ENCODE measurements around the gene BMPR1B.

The BMPR1B gene

GRCh38 chr4:94887027-94887426, 129.3 kb downstream of the BMPR1B start:
- no peaks in the 10 kb centered on the region for H3K27me3 ChIP-seq (ENCODE audit: low read depth, low read length)
- peaks cover 0 to 6% of the 10 kb centered on the region in 2 donors for H3K9me3 ChIP-seq (ENCODE audit: control insufficient read depth in 1 of 2, low read length in 2 of 2)
- H3K4me3 ChIP-seq (ENCODE audit: low read depth in 1 of 2, low read length in 2 of 2): no peak overlapping the region
- H3K4me1 ChIP-seq (ENCODE audit: control insufficient read depth in 1 of 2, insufficient read depth in 2 of 2, low read length in 2 of 2): no peaks in the 10 kb centered on the region
- no peak overlapping the region for H3K27ac ChIP-seq (ENCODE audit: low read length)
- no peaks in the 10 kb centered on the region for H3K36me3 ChIP-seq (ENCODE audit: control insufficient read depth in 1 of 2, insufficient read depth in 2 of 2, low read length in 2 of 2)

GRCh38 chr4:94889523-94889922, 131.8 kb downstream of the BMPR1B start:
- no peaks in the 10 kb centered on the region for H3K36me3 ChIP-seq (ENCODE audit: control insufficient read depth in 1 of 2, insufficient read depth in 2 of 2, low read length in 2 of 2)

GRCh38 chr4:94889946-94890345, 132.2 kb downstream of the BMPR1B start:
- Histone ChIP-seq H3K4me1 (ENCODE audit: control insufficient read depth in 1 of 2, insufficient read depth in 2 of 2, low read length in 2 of 2) (no peaks in the 10 kb centered on the region), H3K27ac (ENCODE audit: low read length) (no peak overlapping the region), H3K36me3 (ENCODE audit: control insufficient read depth in 1 of 2, insufficient read depth in 2 of 2, low read length in 2 of 2) (no peaks in the 10 kb centered on the region), H3K4me3 (ENCODE audit: low read depth in 1 of 2, low read length in 2 of 2) (no peak overlapping the region), H3K9me3 (ENCODE audit: control insufficient read depth in 1 of 2, low read length in 2 of 2) (peaks cover 0 to 6% of the 10 kb centered on the region in 2 donors), H3K27me3 (ENCODE audit: low read depth, low read length) (no peaks in the 10 kb centered on the region)

More at GRCh38 chr4:94889523-94889922, 131.8 kb downstream of the BMPR1B start:
- Histone ChIP-seq H3K4me3 (ENCODE audit: low read depth in 1 of 2, low read length in 2 of 2) (no peak overlapping the region), H3K4me1 (ENCODE audit: control insufficient read depth in 1 of 2, insufficient read depth in 2 of 2, low read length in 2 of 2) (no peaks in the 10 kb centered on the region), H3K27me3 (ENCODE audit: low read depth, low read length) (no peaks in the 10 kb centered on the region), H3K27ac (ENCODE audit: low read length) (no peak overlapping the region), H3K9me3 (ENCODE audit: control insufficient read depth in 1 of 2, low read length in 2 of 2) (peaks cover 0 to 6% of the 10 kb centered on the region in 2 donors)

- no peaks in the 10 kb centered on the region for H3K4me1 ChIP-seq (ENCODE audit: control insufficient read depth in 1 of 2, insufficient read depth in 2 of 2, low read length in 2 of 2)
- no peaks in the 10 kb centered on the region for H3K27me3 ChIP-seq (ENCODE audit: low read depth, low read length)
- H3K27ac ChIP-seq (ENCODE audit: low read length): no peak overlapping the region
- no peaks in the 10 kb centered on the region for H3K36me3 ChIP-seq (ENCODE audit: control insufficient read depth in 1 of 2, insufficient read depth in 2 of 2, low read length in 2 of 2)
- H3K4me3 ChIP-seq (ENCODE audit: low read depth in 1 of 2, low read length in 2 of 2): no peak overlapping the region
- peaks cover 0 to 6% of the 10 kb centered on the region in 2 donors for H3K9me3 ChIP-seq (ENCODE audit: control insufficient read depth in 1 of 2, low read length in 2 of 2)
Observed at GRCh38 chr4:94890579-94890978, 132.8 kb downstream of the BMPR1B start.

GRCh38 chr4:94892051-94892450, 134.3 kb downstream of the BMPR1B start:
- Histone ChIP-seq H3K36me3 (ENCODE audit: control insufficient read depth in 1 of 2, insufficient read depth in 2 of 2, low read length in 2 of 2) (no peaks in the 10 kb centered on the region), H3K4me1 (ENCODE audit: control insufficient read depth in 1 of 2, insufficient read depth in 2 of 2, low read length in 2 of 2) (no peaks in the 10 kb centered on the region), H3K4me3 (ENCODE audit: low read depth in 1 of 2, low read length in 2 of 2) (no peak overlapping the region), H3K9me3 (ENCODE audit: control insufficient read depth in 1 of 2, low read length in 2 of 2) (peaks cover 0 to 6% of the 10 kb centered on the region in 2 donors), H3K27ac (ENCODE audit: low read length) (no peak overlapping the region), H3K27me3 (ENCODE audit: low read depth, low read length) (no peaks in the 10 kb centered on the region)

GRCh38 chr4:94895081-94895480, 137.3 kb downstream of the BMPR1B start:
- Histone ChIP-seq H3K36me3 (ENCODE audit: control insufficient read depth in 1 of 2, insufficient read depth in 2 of 2, low read length in 2 of 2) (no peaks in the 10 kb centered on the region), H3K27me3 (ENCODE audit: low read depth, low read length) (no peaks in the 10 kb centered on the region)

GRCh38 chr4:94897023-94897422, 139.3 kb downstream of the BMPR1B start:
- H3K9me3 ChIP-seq (ENCODE audit: control insufficient read depth in 1 of 2, low read length in 2 of 2): no peaks in the 10 kb centered on the region
- no peak overlapping the region for H3K27ac ChIP-seq (ENCODE audit: low read length)
- no peaks in the 10 kb centered on the region for H3K27me3 ChIP-seq (ENCODE audit: low read depth, low read length)
- no peak overlapping the region for H3K4me3 ChIP-seq (ENCODE audit: low read depth in 1 of 2, low read length in 2 of 2)
- H3K4me1 ChIP-seq (ENCODE audit: control insufficient read depth in 1 of 2, insufficient read depth in 2 of 2, low read length in 2 of 2): no peaks in the 10 kb centered on the region
- no peaks in the 10 kb centered on the region for H3K36me3 ChIP-seq (ENCODE audit: control insufficient read depth in 1 of 2, insufficient read depth in 2 of 2, low read length in 2 of 2)

More at GRCh38 chr4:94895081-94895480, 137.3 kb downstream of the BMPR1B start:
- Histone ChIP-seq H3K9me3 (ENCODE audit: control insufficient read depth in 1 of 2, low read length in 2 of 2) (peaks cover 0 to 6% of the 10 kb centered on the region in 2 donors), H3K4me1 (ENCODE audit: control insufficient read depth in 1 of 2, insufficient read depth in 2 of 2, low read length in 2 of 2) (no peaks in the 10 kb centered on the region), H3K27ac (ENCODE audit: low read length) (no peak overlapping the region), H3K4me3 (ENCODE audit: low read depth in 1 of 2, low read length in 2 of 2) (no peak overlapping the region)

GRCh38 chr4:94905511-94905910, 147.8 kb downstream of the BMPR1B start:
- H3K4me1 ChIP-seq (ENCODE audit: control insufficient read depth in 1 of 2, insufficient read depth in 2 of 2, low read length in 2 of 2): no peaks in the 10 kb centered on the region
- H3K27me3 ChIP-seq (ENCODE audit: low read depth, low read length): no peaks in the 10 kb centered on the region
- H3K27ac ChIP-seq (ENCODE audit: low read length): no peak overlapping the region
- no peaks in the 10 kb centered on the region for H3K9me3 ChIP-seq (ENCODE audit: control insufficient read depth in 1 of 2, low read length in 2 of 2)
- no peaks in the 10 kb centered on the region for H3K36me3 ChIP-seq (ENCODE audit: control insufficient read depth in 1 of 2, insufficient read depth in 2 of 2, low read length in 2 of 2)
- H3K4me3 ChIP-seq (ENCODE audit: low read depth in 1 of 2, low read length in 2 of 2): no peak overlapping the region

- H3K36me3 ChIP-seq (ENCODE audit: control insufficient read depth in 1 of 2, insufficient read depth in 2 of 2, low read length in 2 of 2): no peaks in the 10 kb centered on the region
- H3K27ac ChIP-seq (ENCODE audit: low read length): no peak overlapping the region
- no peak overlapping the region for H3K4me3 ChIP-seq (ENCODE audit: low read depth in 1 of 2, low read length in 2 of 2)
- H3K27me3 ChIP-seq (ENCODE audit: low read depth, low read length): no peaks in the 10 kb centered on the region
- H3K9me3 ChIP-seq (ENCODE audit: control insufficient read depth in 1 of 2, low read length in 2 of 2): no peaks in the 10 kb centered on the region
- H3K4me1 ChIP-seq (ENCODE audit: control insufficient read depth in 1 of 2, insufficient read depth in 2 of 2, low read length in 2 of 2): no peaks in the 10 kb centered on the region
Observed at GRCh38 chr4:94909645-94910044, 151.9 kb downstream of the BMPR1B start.

GRCh38 chr4:94911106-94911505, 153.4 kb downstream of the BMPR1B start:
- H3K4me3 ChIP-seq (ENCODE audit: low read depth in 1 of 2, low read length in 2 of 2): no peak overlapping the region
- no peaks in the 10 kb centered on the region for H3K36me3 ChIP-seq (ENCODE audit: control insufficient read depth in 1 of 2, insufficient read depth in 2 of 2, low read length in 2 of 2)
- H3K9me3 ChIP-seq (ENCODE audit: control insufficient read depth in 1 of 2, low read length in 2 of 2): peaks cover 0 to 3% of the 10 kb centered on the region in 2 donors
- no peaks in the 10 kb centered on the region for H3K4me1 ChIP-seq (ENCODE audit: control insufficient read depth in 1 of 2, insufficient read depth in 2 of 2, low read length in 2 of 2)
- no peak overlapping the region for H3K27ac ChIP-seq (ENCODE audit: low read length)
- H3K27me3 ChIP-seq (ENCODE audit: low read depth, low read length): no peaks in the 10 kb centered on the region

- Histone ChIP-seq H3K4me1 (ENCODE audit: control insufficient read depth in 1 of 2, insufficient read depth in 2 of 2, low read length in 2 of 2) (no peaks in the 10 kb centered on the region), H3K27me3 (ENCODE audit: low read depth, low read length) (no peaks in the 10 kb centered on the region), H3K27ac (ENCODE audit: low read length) (no peak overlapping the region), H3K9me3 (ENCODE audit: control insufficient read depth in 1 of 2, low read length in 2 of 2) (peaks cover 0 to 7% of the 10 kb centered on the region in 2 donors), H3K4me3 (ENCODE audit: low read depth in 1 of 2, low read length in 2 of 2) (no peak overlapping the region), H3K36me3 (ENCODE audit: control insufficient read depth in 1 of 2, insufficient read depth in 2 of 2, low read length in 2 of 2) (no peaks in the 10 kb centered on the region)
Observed at GRCh38 chr4:94912606-94913005, 154.9 kb downstream of the BMPR1B start.

GRCh38 chr4:94913316-94913715, 155.6 kb downstream of the BMPR1B start:
- no peak overlapping the region for H3K4me3 ChIP-seq (ENCODE audit: low read depth in 1 of 2, low read length in 2 of 2)
- no peak overlapping the region for H3K27ac ChIP-seq (ENCODE audit: low read length)
- H3K27me3 ChIP-seq (ENCODE audit: low read depth, low read length): no peaks in the 10 kb centered on the region
- H3K36me3 ChIP-seq (ENCODE audit: control insufficient read depth in 1 of 2, insufficient read depth in 2 of 2, low read length in 2 of 2): no peaks in the 10 kb centered on the region
- no peaks in the 10 kb centered on the region for H3K4me1 ChIP-seq (ENCODE audit: control insufficient read depth in 1 of 2, insufficient read depth in 2 of 2, low read length in 2 of 2)
- H3K9me3 ChIP-seq (ENCODE audit: control insufficient read depth in 1 of 2, low read length in 2 of 2): peaks cover 0 to 7% of the 10 kb centered on the region in 2 donors
